Measurements from ENCODE around the gene ZNF516. TPM values are rescaled to one million over a fixed set of nuclear protein-coding genes. Genes with fewer than 3 reads are reported as not detected.

Gene ZNF516
- polyA plus RNA-seq, 1 donor from 2014 or later: 1.2 TPM

GRCh38 chr18:76314496-76314895 is 180.5 kb downstream of the ZNF516 start:
- no peak overlapping the region for H3K4me3 Mint-ChIP-seq
- H3K27ac Mint-ChIP-seq: no peak overlapping the region
- H3K27me3 Mint-ChIP-seq: no peaks in the 10 kb centered on the region
- H3K36me3 Mint-ChIP-seq: no peaks in the 10 kb centered on the region
- peaks cover 0 to 2% (median 0%) of the 10 kb centered on the region in 3 donors for H3K9me3 Mint-ChIP-seq
- no peaks in the 10 kb centered on the region for H3K4me1 Mint-ChIP-seq

GRCh38 chr18:76314015-76314414 is 181.0 kb downstream of the ZNF516 start:
- peaks cover 0 to 2% (median 0%) of the 10 kb centered on the region in 3 donors for H3K9me3 Mint-ChIP-seq
- no peaks in the 10 kb centered on the region for H3K36me3 Mint-ChIP-seq
- H3K4me3 Mint-ChIP-seq: no peak overlapping the region
- H3K27me3 Mint-ChIP-seq: no peaks in the 10 kb centered on the region
- H3K27ac Mint-ChIP-seq: no peak overlapping the region
- H3K4me1 Mint-ChIP-seq: no peaks in the 10 kb centered on the region

All from IgD-negative memory B cell (primary cell).